Karpas-422 (cell line): Measurements from ENCODE around the gene SCAI. TPM values are rescaled to one million over a fixed set of nuclear protein-coding genes. Genes with fewer than 3 reads are reported as not detected.
"Not testable (repeated sequence)": the region's sequence is repeated elsewhere in the genome, so short reads cannot be mapped to it uniquely, and the experiment has no call there.

Source experiments
- DNase-seq: peaks from one replicate; pipeline ENCODE4 v3.0.0-alpha.2; 2015
- H2AFZ ChIP-seq: fragments of 200-600 bp; sonication (generic); 2 replicates; pipeline ENCODE4 v1.6.1; 2014; ENCODE audit warnings: antibody characterized with exemption, low read length, mixed read lengths
- H3K27ac ChIP-seq: fragments of 200-600 bp; sonication (generic); 2 replicates; pipeline ENCODE4 v1.5.1; 2014; ENCODE audit warnings: mild to moderate bottlenecking, low read length, moderate library complexity
- H3K27me3 ChIP-seq: fragments of 200-600 bp; sonication (generic); 2 replicates; pipeline ENCODE4 v1.6.1; 2014; ENCODE audit warnings: low read length, mixed read lengths
- H3K36me3 ChIP-seq: fragments of 200-600 bp; sonication (generic); 2 replicates; pipeline ENCODE4 v1.6.1; 2014; ENCODE audit warnings: low read length, mixed read lengths; ENCODE audit not compliant: insufficient read depth
- H3K4me1 ChIP-seq: fragments of 200-600 bp; sonication (generic); 2 replicates; pipeline ENCODE4 v1.6.1; 2014; ENCODE audit warnings: mild to moderate bottlenecking, low read length, mixed read lengths
- H3K4me2 ChIP-seq: fragments of 200-600 bp; sonication (generic); 2 replicates; pipeline ENCODE4 v1.6.1; 2014; ENCODE audit warnings: low read length, low read depth, mild to moderate bottlenecking; ENCODE audit not compliant: poor library complexity, severe bottlenecking
- H3K4me3 ChIP-seq: fragments of 200-600 bp; sonication (generic); 2 replicates; pipeline ENCODE4 v1.5.1; 2014; ENCODE audit warnings: mild to moderate bottlenecking, antibody characterized with exemption, low read length, mixed read lengths
- H3K79me2 ChIP-seq: fragments of 200-600 bp; sonication (generic); 2 replicates; pipeline ENCODE4 v1.6.1; 2014; ENCODE audit warnings: mild to moderate bottlenecking, low read length, mixed read lengths
- H3K9ac ChIP-seq: fragments of 200-600 bp; sonication (generic); 2 replicates; pipeline ENCODE4 v1.6.0; 2014; ENCODE audit warnings: low read length
- H3K9me2 ChIP-seq: fragments of 200-600 bp; sonication (generic), shearing (Covaris generic); replicated peaks from 2 replicates; pipeline ENCODE4 v1.6.0; 2014; ENCODE audit warnings: mild to moderate bottlenecking, low read length, moderate library complexity; ENCODE audit not compliant: insufficient read depth
- H3K9me3 ChIP-seq: fragments of 300-700, 200-600 bp; sonication (generic); 2 replicates; pipeline ENCODE4 v1.6.1; 2014; ENCODE audit warnings: low read length, mixed read lengths
- H4K20me1 ChIP-seq: fragments of 200-600 bp; sonication (generic); 2 replicates; pipeline ENCODE4 v1.6.1; 2014; ENCODE audit warnings: mild to moderate bottlenecking, antibody characterized with exemption, low read length, low read depth; ENCODE audit not compliant: insufficient read depth
- total RNA-seq: library from RNA; depleted of rRNA; stranded (reverse); fragments of >200 nt; shearing (Covaris generic); gene quantifications from 2 replicates; pipeline ENCODE4 v1.2.3, GENCODE V29; 2014; ENCODE audit warnings: low replicate concordance

The SCAI gene
- total RNA-seq, 1 experiment from 2014 or later: 35.3 TPM

GRCh38 chr9:124940894-124941678 lies 202.2 kb downstream of the SCAI start, which contains the start of gene GOLGA1:
Gene GOLGA1, minus strand, starts transcription at chr9:124941083. Its CDS starts 2,372 bp downstream, at chr9:124938711.
- H3K36me3 ChIP-seq: peaks cover 11% of the 10 kb centered on the region; the same call in 1 of the 2 replicates
- no peaks in the 10 kb centered on the region for H3K9me3 ChIP-seq
- H3K27ac ChIP-seq: peak within 1 kb of the TSS; percentile 84
- H3K79me2 ChIP-seq: peaks cover 37% of the 10 kb centered on the region
- peaks cover 35% of the 10 kb centered on the region for H3K4me1 ChIP-seq
- peak within 1 kb of the TSS; percentile 92 for H3K4me2 ChIP-seq
- no peaks in the 10 kb centered on the region for H3K9me2 ChIP-seq
- peak; percentile 96 for DNase-seq
- H4K20me1 ChIP-seq: no peaks in the 10 kb centered on the region
- peak within 1 kb of the TSS; percentile 88 for H3K9ac ChIP-seq
- peak within 1 kb of the TSS; percentile 69 for H2AFZ ChIP-seq
- H3K27me3 ChIP-seq: no peaks in the 10 kb centered on the region
- H3K4me3 ChIP-seq: peak within 1 kb of the TSS; percentile 91

DNA sequence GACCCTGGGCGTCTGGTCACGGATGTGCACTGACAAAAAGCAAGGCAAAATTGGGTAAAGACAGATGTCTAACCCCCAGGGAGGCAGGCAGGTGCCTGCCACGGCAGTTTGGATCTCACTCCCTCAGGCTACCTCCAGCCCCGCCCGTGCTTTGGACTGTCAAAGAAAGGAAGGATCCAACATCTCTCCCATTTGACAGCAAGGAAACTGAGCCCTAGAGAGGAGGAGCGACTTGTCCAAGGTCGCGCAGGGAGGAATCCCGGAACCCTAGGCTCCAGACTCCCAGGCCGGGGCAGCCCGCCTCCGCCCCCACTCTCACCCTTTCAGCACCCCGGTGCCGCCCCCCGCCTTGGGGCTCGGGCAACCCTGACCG lies 202.8 kb downstream of the SCAI start:
- H3K4me1 ChIP-seq: peaks cover 35% of the 10 kb centered on the region
- H2AFZ ChIP-seq: peak overlapping the region; percentile 69
- peak; percentile 72 for DNase-seq
- peaks cover 37% of the 10 kb centered on the region for H3K79me2 ChIP-seq
- peak overlapping the region; percentile 88 for H3K9ac ChIP-seq
- H3K27ac ChIP-seq: peak overlapping the region; percentile 84
- H3K9me3 ChIP-seq: no peaks in the 10 kb centered on the region
- peak overlapping the region; percentile 92 for H3K4me2 ChIP-seq
- peaks cover 13% of the 10 kb centered on the region; the same call in 1 of the 2 replicates for H3K36me3 ChIP-seq
- H3K4me3 ChIP-seq: peak overlapping the region; percentile 91
- no peaks in the 10 kb centered on the region for H3K27me3 ChIP-seq
- H3K9me2 ChIP-seq: no peaks in the 10 kb centered on the region
- no peaks in the 10 kb centered on the region for H4K20me1 ChIP-seq

- peak overlapping the region; percentile 84 for H3K27ac ChIP-seq
- H3K9ac ChIP-seq: peak overlapping the region; percentile 88
- no peaks in the 10 kb centered on the region for H3K9me2 ChIP-seq
- no peak overlapping the region for H2AFZ ChIP-seq
- H3K4me2 ChIP-seq: peak overlapping the region; percentile 92
- no peaks in the 10 kb centered on the region for H3K9me3 ChIP-seq
- H3K79me2 ChIP-seq: peaks cover 37% of the 10 kb centered on the region
- H4K20me1 ChIP-seq: no peaks in the 10 kb centered on the region
- no peaks in the 10 kb centered on the region for H3K27me3 ChIP-seq
- H3K36me3 ChIP-seq: peaks cover 13% of the 10 kb centered on the region; the same call in 1 of the 2 replicates
- no peak for DNase-seq
- peaks cover 39% of the 10 kb centered on the region for H3K4me1 ChIP-seq
- H3K4me3 ChIP-seq: peak overlapping the region; percentile 91
Observed at GRCh38 chr9:124939944-124940343, 203.4 kb downstream of the SCAI start.

- no peaks in the 10 kb centered on the region for H3K9me2 ChIP-seq
- H3K27ac ChIP-seq: 0 out of 2 replicates have a peak overlapping the region, but pooled peaks have one; percentile 2
- H3K4me1 ChIP-seq: peaks cover 17% of the 10 kb centered on the region
- no peak overlapping the region for H3K4me2 ChIP-seq
- peaks cover 24% of the 10 kb centered on the region; the same call in 1 of the 2 replicates for H3K36me3 ChIP-seq
- peaks cover 12% of the 10 kb centered on the region for H3K79me2 ChIP-seq
- H4K20me1 ChIP-seq: no peaks in the 10 kb centered on the region
- no peak overlapping the region for H2AFZ ChIP-seq
- H3K4me3 ChIP-seq: no peak overlapping the region
- H3K27me3 ChIP-seq: no peaks in the 10 kb centered on the region
- no peak overlapping the region for H3K9ac ChIP-seq
- DNase-seq: peak; percentile 50
- no peaks in the 10 kb centered on the region for H3K9me3 ChIP-seq
Observed at GRCh38 chr9:124934290-124934689, 209.0 kb downstream of the SCAI start.

- no peak overlapping the region for H3K4me2 ChIP-seq
- no peaks in the 10 kb centered on the region for H3K9me2 ChIP-seq
- peaks cover 38% of the 10 kb centered on the region; the same call in 1 of the 2 replicates for H3K36me3 ChIP-seq
- no peak overlapping the region for H3K27ac ChIP-seq
- DNase-seq: no peak
- no peak overlapping the region for H2AFZ ChIP-seq
- peaks cover 10% of the 10 kb centered on the region for H3K4me1 ChIP-seq
- H3K9me3 ChIP-seq: no peaks in the 10 kb centered on the region
- 0 out of 2 replicates have a peak, but pooled peaks cover 3% of the 10 kb centered on the region for H3K79me2 ChIP-seq
- H3K27me3 ChIP-seq: no peaks in the 10 kb centered on the region
- H3K4me3 ChIP-seq: no peak overlapping the region
- no peak overlapping the region for H3K9ac ChIP-seq
- H4K20me1 ChIP-seq: no peaks in the 10 kb centered on the region
Observed at GRCh38 chr9:124932333-124932732, 211.0 kb downstream of the SCAI start.

DNA sequence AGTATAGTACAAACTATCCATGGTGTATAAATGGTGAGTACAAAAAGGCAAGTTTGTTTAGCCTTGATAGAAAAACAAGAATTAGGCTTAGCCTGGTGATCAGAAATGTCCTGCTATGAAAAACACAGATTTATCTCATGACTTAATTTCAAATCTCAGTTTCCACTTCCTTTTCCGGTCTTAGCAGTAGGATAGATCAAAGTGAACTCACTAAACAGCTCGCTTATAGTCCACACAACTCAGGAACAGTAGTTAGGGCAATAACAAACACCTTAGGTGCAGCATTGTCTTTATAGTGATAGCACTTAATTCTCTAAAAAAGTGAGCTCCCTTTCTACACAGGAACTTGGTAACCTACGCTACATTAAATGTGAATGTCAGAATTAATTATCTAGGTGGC lies 213.9 kb downstream of the SCAI start:
- Histone ChIP-seq H3K4me3 (no peak overlapping the region), H4K20me1 (no peaks in the 10 kb centered on the region), H3K4me1 (peaks cover 1% of the 10 kb centered on the region), H3K9me2 (no peaks in the 10 kb centered on the region), H3K79me2 (0 out of 2 replicates have a peak, but pooled peaks cover 3% of the 10 kb centered on the region), H3K27me3 (no peaks in the 10 kb centered on the region), H3K4me2 (no peak overlapping the region), H2AFZ (no peak overlapping the region), H3K36me3 (peaks cover 30% of the 10 kb centered on the region; the same call in 1 of the 2 replicates), H3K27ac (no peak overlapping the region), H3K9me3 (no peaks in the 10 kb centered on the region), H3K9ac (no peak overlapping the region)
- DNase-seq: no peak

- Histone ChIP-seq H3K9me3 (no peaks in the 10 kb centered on the region), H3K36me3 (peaks cover 27% of the 10 kb centered on the region; the same call in 1 of the 2 replicates)
- no peak for DNase-seq
Observed at GRCh38 chr9:124928116-124928515, 215.2 kb downstream of the SCAI start.

DNA sequence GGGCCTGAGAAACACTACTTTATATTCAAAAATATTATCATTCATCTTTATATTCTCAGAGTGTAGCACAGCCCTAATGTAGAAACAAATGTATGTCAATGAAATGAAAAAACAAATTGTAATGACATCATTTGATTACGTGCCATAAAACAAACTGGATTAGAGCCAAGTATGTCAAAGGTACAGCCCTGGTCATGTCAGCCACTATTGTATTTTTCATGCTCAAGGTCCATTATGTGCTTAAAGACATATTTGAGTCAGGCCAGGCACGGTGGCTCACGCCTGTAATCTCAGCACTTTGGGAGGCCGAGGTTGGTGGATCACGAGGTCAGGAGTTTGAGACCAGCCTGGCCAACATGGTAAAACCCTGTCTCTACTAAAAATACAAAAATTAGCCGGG lies 222.9 kb downstream of the SCAI start:
- H3K27me3 ChIP-seq, H2AFZ ChIP-seq, H3K79me2 ChIP-seq, H4K20me1 ChIP-seq, H3K9me3 ChIP-seq, H3K9ac ChIP-seq, H3K27ac ChIP-seq, H3K4me3 ChIP-seq, H3K4me2 ChIP-seq, H3K4me1 ChIP-seq, DNase-seq, H3K9me2 ChIP-seq: not testable (repeated sequence)
- peaks cover 14% of the 10 kb centered on the region; the same call in 1 of the 2 replicates for H3K36me3 ChIP-seq

More at GRCh38 chr9:124928116-124928515, 215.2 kb downstream of the SCAI start:
- Histone ChIP-seq H3K79me2 (no peaks in the 10 kb centered on the region), H3K4me2 (no peak overlapping the region), H3K27me3 (no peaks in the 10 kb centered on the region), H3K27ac (no peak overlapping the region), H3K9ac (no peak overlapping the region), H2AFZ (no peak overlapping the region), H3K4me3 (no peak overlapping the region), H3K4me1 (no peaks in the 10 kb centered on the region), H3K9me2 (no peaks in the 10 kb centered on the region), H4K20me1 (no peaks in the 10 kb centered on the region)
